Measurements from ENCODE around the gene MMP2. TPM values are rescaled to one million over a fixed set of nuclear protein-coding genes. Genes with fewer than 3 reads are reported as not detected.

Gene MMP2
- total RNA-seq, 1 experiment from 2014 or later: 61.3 TPM

DNA sequence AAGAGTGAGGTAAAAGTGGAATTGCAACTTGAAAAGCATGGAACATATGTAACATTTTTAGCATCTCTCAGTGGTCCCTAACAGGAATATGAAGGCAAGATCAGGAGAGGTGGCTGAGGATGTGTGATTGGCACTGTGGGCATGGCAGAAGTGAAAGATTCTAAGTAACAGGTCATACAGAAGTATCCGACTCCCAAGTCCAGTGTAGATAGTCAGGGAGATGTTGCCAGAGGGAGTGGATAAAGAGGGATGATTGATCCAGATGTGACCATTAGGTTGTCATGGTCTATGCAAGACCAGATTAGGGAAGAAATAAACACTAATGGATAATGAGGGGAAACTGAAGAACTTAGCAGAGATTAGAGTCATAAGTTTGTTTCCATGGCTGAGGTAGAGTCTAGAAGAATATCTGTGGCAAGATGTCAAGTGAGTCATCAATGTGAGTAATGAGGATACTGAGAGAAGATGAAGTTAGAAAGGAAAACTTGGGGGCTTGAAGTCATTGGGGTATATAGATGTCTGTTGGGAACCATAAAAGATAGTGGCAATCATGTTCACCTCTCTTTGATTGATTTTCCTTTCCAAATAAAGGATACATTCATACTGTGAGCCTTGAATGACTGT, 63.6 kb downstream of the MMP2 start:
- ChIA-PET POLR2A (no interaction called here), CTCF (interaction anchor here (2.1 kb wide), 1 partner anchor 78 kb away, joined by 21 read pairs; no protein-coding TSS in a partner anchor)

DNA sequence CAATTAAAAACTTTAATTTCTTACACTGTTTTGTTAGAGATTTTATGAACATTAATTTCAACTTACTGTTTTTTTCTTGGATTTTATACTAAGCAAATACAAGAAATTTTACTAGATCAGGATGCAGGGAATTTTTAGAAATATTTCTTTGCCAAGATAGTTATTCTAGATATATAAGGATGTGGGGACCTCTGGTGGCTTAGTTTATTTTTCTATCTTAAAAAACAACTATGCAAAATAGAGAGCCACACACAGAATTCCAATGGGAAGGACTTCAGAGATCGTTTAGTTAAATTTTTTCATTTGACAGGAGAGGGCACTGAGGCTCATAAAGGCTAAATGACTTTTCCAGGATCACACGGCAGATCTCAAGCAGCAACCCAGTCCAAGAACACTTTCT, 64.5 kb downstream of the MMP2 start:
- H3K4me1 Mint-ChIP-seq: 0 out of 2 replicates have a peak, but pooled peaks cover 4% of the 10 kb centered on the region
- H3K27me3 Mint-ChIP-seq (ENCODE audit: low read depth): no peaks in the 10 kb centered on the region
- H3K36me3 Mint-ChIP-seq: no peaks in the 10 kb centered on the region
- no peaks in the 10 kb centered on the region for H3K9me3 Mint-ChIP-seq
- H3K4me3 Mint-ChIP-seq: no peak overlapping the region
- no peak overlapping the region for H3K27ac Mint-ChIP-seq
- ATAC-seq (no peak), DNase-seq (ENCODE audit: low spot score) (no peak)
- ChIA-PET POLR2A (no interaction called here), CTCF (no interaction called here)
- TF ChIP-seq, protein P1, sequence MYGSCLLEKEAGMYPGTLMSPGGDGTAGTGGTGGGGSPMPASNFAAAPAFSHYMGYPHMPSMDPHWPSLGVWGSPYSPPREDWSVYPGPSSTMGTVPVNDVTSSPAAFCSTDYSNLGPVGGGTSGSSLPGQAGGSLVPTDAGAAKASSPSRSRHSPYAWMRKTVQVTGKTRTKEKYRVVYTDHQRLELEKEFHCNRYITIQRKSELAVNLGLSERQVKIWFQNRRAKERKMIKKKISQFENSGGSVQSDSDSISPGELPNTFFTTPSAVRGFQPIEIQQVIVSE (CRISPR knock-in tag; IDR thresholded peaks at IDR 0.05; ENCODE audit: borderline replicate concordance): no peak
- TF ChIP-seq ZNF416 (CRISPR knock-in tag; IDR thresholded peaks at IDR 0.05) (no peak), NFATC4 (CRISPR knock-in tag; IDR thresholded peaks at IDR 0.05) (no peak), NR2C2 (CRISPR knock-in tag; IDR thresholded peaks at IDR 0.05) (no peak)
- TF ChIP-seq, protein P2, sequence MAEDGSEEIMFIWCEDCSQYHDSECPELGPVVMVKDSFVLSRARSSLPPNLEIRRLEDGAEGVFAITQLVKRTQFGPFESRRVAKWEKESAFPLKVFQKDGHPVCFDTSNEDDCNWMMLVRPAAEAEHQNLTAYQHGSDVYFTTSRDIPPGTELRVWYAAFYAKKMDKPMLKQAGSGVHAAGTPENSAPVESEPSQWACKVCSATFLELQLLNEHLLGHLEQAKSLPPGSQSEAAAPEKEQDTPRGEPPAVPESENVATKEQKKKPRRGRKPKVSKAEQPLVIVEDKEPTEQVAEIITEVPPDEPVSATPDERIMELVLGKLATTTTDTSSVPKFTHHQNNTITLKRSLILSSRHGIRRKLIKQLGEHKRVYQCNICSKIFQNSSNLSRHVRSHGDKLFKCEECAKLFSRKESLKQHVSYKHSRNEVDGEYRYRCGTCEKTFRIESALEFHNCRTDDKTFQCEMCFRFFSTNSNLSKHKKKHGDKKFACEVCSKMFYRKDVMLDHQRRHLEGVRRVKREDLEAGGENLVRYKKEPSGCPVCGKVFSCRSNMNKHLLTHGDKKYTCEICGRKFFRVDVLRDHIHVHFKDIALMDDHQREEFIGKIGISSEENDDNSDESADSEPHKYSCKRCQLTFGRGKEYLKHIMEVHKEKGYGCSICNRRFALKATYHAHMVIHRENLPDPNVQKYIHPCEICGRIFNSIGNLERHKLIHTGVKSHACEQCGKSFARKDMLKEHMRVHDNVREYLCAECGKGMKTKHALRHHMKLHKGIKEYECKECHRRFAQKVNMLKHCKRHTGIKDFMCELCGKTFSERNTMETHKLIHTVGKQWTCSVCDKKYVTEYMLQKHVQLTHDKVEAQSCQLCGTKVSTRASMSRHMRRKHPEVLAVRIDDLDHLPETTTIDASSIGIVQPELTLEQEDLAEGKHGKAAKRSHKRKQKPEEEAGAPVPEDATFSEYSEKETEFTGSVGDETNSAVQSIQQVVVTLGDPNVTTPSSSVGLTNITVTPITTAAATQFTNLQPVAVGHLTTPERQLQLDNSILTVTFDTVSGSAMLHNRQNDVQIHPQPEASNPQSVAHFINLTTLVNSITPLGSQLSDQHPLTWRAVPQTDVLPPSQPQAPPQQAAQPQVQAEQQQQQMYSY (CRISPR knock-in tag; IDR thresholded peaks at IDR 0.05): no peak

More for the DNA sequence above, 63.6 kb downstream of the MMP2 start:
- ATAC-seq (no peak), DNase-seq (ENCODE audit: low spot score) (no peak)
- no peak overlapping the region for H3K27ac Mint-ChIP-seq
- no peaks in the 10 kb centered on the region for H3K36me3 Mint-ChIP-seq
- H3K27me3 Mint-ChIP-seq (ENCODE audit: low read depth): no peaks in the 10 kb centered on the region
- 0 out of 2 replicates have a peak, but pooled peaks cover 4% of the 10 kb centered on the region for H3K4me1 Mint-ChIP-seq
- TF ChIP-seq ZNF263 (CRISPR knock-in tag; IDR thresholded peaks at IDR 0.05; ENCODE audit: low read depth) (no peak), ZNF416 (CRISPR knock-in tag; IDR thresholded peaks at IDR 0.05) (no peak), ZNF219 (CRISPR knock-in tag; IDR thresholded peaks at IDR 0.05; ENCODE audit: borderline replicate concordance) (no peak), TEAD4 (CRISPR knock-in tag; IDR thresholded peaks at IDR 0.05) (no peak), CREB1 (CRISPR knock-in tag; IDR thresholded peaks at IDR 0.05) (no peak), ZNF423 (CRISPR knock-in tag; IDR thresholded peaks at IDR 0.05) (no peak), ZNF232 (CRISPR knock-in tag; IDR thresholded peaks at IDR 0.05) (no peak), HMGA2 (CRISPR knock-in tag; IDR thresholded peaks at IDR 0.05) (no peak), JAZF1 (CRISPR knock-in tag; IDR thresholded peaks at IDR 0.05) (no peak), SOX15 (CRISPR knock-in tag; IDR thresholded peaks at IDR 0.05) (no peak), OVOL2 (CRISPR knock-in tag; IDR thresholded peaks at IDR 0.05; ENCODE audit: borderline replicate concordance) (no peak)
- TF ChIP-seq, protein P3, sequence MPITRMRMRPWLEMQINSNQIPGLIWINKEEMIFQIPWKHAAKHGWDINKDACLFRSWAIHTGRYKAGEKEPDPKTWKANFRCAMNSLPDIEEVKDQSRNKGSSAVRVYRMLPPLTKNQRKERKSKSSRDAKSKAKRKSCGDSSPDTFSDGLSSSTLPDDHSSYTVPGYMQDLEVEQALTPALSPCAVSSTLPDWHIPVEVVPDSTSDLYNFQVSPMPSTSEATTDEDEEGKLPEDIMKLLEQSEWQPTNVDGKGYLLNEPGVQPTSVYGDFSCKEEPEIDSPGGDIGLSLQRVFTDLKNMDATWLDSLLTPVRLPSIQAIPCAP (CRISPR knock-in tag; IDR thresholded peaks at IDR 0.05): no peak
- TF ChIP-seq, protein P4, sequence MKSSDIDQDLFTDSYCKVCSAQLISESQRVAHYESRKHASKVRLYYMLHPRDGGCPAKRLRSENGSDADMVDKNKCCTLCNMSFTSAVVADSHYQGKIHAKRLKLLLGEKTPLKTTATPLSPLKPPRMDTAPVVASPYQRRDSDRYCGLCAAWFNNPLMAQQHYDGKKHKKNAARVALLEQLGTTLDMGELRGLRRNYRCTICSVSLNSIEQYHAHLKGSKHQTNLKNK (CRISPR knock-in tag; IDR thresholded peaks at IDR 0.05): no peak
- TF ChIP-seq, protein P5, sequence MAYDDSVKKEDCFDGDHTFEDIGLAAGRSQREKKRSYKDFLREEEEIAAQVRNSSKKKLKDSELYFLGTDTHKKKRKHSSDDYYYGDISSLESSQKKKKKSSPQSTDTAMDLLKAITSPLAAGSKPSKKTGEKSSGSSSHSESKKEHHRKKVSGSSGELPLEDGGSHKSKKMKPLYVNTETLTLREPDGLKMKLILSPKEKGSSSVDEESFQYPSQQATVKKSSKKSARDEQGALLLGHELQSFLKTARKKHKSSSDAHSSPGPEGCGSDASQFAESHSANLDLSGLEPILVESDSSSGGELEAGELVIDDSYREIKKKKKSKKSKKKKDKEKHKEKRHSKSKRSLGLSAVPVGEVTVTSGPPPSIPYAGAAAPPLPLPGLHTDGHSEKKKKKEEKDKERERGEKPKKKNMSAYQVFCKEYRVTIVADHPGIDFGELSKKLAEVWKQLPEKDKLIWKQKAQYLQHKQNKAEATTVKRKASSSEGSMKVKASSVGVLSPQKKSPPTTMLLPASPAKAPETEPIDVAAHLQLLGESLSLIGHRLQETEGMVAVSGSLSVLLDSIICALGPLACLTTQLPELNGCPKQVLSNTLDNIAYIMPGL (CRISPR knock-in tag; IDR thresholded peaks at IDR 0.05): no peak
- TF ChIP-seq, protein P6, sequence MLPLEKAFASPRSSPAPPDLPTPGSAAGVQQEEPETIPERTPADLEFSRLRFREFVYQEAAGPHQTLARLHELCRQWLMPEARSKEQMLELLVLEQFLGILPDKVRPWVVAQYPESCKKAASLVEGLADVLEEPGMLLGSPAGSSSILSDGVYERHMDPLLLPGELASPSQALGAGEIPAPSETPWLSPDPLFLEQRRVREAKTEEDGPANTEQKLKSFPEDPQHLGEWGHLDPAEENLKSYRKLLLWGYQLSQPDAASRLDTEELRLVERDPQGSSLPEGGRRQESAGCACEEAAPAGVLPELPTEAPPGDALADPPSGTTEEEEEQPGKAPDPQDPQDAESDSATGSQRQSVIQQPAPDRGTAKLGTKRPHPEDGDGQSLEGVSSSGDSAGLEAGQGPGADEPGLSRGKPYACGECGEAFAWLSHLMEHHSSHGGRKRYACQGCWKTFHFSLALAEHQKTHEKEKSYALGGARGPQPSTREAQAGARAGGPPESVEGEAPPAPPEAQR (CRISPR knock-in tag; IDR thresholded peaks at IDR 0.05): no peak
- TF ChIP-seq, protein P7, sequence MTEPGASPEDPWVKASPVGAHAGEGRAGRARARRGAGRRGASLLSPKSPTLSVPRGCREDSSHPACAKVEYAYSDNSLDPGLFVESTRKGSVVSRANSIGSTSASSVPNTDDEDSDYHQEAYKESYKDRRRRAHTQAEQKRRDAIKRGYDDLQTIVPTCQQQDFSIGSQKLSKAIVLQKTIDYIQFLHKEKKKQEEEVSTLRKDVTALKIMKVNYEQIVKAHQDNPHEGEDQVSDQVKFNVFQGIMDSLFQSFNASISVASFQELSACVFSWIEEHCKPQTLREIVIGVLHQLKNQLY (CRISPR knock-in tag; IDR thresholded peaks at IDR 0.05): no peak
- TF ChIP-seq, protein P8, sequence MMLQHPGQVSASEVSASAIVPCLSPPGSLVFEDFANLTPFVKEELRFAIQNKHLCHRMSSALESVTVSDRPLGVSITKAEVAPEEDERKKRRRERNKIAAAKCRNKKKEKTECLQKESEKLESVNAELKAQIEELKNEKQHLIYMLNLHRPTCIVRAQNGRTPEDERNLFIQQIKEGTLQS (CRISPR knock-in tag; conservative IDR thresholded peaks at IDR 0.05): no peak
- TF ChIP-seq, protein P1 (CRISPR knock-in tag; IDR thresholded peaks at IDR 0.05; ENCODE audit: borderline replicate concordance): no peak
- TF ChIP-seq, protein P9, sequence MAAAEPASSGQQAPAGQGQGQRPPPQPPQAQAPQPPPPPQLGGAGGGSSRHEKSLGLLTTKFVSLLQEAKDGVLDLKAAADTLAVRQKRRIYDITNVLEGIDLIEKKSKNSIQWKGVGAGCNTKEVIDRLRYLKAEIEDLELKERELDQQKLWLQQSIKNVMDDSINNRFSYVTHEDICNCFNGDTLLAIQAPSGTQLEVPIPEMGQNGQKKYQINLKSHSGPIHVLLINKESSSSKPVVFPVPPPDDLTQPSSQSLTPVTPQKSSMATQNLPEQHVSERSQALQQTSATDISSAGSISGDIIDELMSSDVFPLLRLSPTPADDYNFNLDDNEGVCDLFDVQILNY (CRISPR knock-in tag; IDR thresholded peaks at IDR 0.05): no peak
- H3K9me3 Mint-ChIP-seq: no peaks in the 10 kb centered on the region
- H3K4me3 Mint-ChIP-seq: no peak overlapping the region

Measured in WTC11 (cell line).